Measurements from ENCODE around the gene ANKRD31.

GRCh38 chr5:75028090-75028489, 208.6 kb downstream of the ANKRD31 start:
- TF ChIP-seq, protein P1, sequence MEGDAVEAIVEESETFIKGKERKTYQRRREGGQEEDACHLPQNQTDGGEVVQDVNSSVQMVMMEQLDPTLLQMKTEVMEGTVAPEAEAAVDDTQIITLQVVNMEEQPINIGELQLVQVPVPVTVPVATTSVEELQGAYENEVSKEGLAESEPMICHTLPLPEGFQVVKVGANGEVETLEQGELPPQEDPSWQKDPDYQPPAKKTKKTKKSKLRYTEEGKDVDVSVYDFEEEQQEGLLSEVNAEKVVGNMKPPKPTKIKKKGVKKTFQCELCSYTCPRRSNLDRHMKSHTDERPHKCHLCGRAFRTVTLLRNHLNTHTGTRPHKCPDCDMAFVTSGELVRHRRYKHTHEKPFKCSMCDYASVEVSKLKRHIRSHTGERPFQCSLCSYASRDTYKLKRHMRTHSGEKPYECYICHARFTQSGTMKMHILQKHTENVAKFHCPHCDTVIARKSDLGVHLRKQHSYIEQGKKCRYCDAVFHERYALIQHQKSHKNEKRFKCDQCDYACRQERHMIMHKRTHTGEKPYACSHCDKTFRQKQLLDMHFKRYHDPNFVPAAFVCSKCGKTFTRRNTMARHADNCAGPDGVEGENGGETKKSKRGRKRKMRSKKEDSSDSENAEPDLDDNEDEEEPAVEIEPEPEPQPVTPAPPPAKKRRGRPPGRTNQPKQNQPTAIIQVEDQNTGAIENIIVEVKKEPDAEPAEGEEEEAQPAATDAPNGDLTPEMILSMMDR (conservative IDR thresholded peaks at IDR 0.05; ENCODE audit: low read length), result no peak
- no peak for TF ChIP-seq EZH2phosphoT487 (IDR thresholded peaks at IDR 0.05; ENCODE audit: borderline replicate concordance, low read depth, low read length)
